ENCODE data around the gene GYG2.
"Not testable (repeated sequence)": the region's sequence is repeated elsewhere in the genome, so short reads cannot be mapped to it uniquely, and the experiment has no call there.

GYG2 gene

DNA sequence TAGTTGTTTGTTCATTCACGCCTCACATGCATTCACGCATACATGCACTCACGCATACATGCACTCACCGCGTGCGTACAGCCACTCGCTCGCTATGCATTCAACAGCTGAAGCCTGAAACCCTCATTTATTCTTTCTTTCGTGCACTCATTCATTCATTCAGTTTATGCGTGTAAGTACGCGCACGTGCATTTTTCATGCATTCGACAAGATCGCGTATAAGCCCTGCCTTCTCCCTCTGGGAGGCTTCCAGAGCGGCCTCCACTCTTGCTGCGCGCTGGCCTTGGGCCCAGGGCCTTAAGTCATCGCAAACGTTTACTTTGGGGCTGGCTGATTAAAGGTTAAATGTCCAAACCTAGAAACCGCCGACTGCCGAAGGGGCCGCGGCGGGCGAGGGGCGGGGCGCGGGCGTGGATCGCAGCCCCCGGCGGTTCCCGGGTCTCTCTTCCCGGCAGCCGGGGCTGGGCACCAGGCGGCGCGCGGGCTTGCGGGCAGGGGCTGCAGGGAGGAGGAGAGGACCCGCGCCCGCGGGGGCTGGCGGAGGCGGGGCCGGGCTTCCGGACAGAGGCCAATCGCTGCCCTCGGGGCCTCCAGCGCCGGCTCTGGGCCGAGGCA lies at the start of gene GYG2:
TSS of gene GYG2 (plus strand) at position 587 of the 615 bp plus-strand sequence. CDS start 1,259 bp downstream, outside the sequence.
- no peak for DNase-seq

DNA sequence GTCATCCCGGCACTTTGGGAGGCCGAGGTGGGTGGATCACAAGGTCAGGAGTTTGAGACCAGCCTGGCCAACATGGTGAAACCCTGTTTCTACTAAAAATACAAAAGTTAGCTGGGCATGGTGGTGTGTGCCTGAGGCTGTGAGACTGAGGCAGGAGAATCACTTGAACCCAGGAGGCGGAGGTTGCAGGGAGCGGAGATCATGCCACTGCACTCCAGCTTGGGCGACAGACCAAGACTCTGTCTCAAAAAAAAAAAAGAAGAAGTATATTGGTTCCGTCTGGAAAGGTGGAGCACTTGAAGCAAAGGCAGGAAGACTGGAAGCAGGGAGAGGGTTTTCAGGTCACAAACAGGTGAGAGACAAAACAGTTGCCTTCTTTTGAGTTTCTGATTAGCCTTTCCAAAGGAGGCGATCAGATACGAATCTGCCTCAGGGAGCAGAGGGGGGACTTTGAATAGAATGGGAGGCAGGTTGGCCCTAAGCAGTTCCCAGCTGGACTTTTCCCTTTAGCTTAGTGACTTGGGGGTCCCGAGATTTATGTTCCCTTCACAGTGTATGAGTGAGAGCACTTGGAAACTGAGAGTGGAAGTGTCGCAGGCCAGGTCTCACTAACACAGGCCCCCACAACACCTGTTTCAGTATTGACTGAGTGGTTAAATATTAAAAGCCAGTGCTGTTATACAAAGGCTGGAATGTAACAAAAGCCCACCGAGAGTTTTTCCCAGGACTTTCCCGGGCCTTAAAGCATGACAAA lies 48.1 kb upstream of the GYG2 start:
- DNase-seq: not testable (repeated sequence)

DNA sequence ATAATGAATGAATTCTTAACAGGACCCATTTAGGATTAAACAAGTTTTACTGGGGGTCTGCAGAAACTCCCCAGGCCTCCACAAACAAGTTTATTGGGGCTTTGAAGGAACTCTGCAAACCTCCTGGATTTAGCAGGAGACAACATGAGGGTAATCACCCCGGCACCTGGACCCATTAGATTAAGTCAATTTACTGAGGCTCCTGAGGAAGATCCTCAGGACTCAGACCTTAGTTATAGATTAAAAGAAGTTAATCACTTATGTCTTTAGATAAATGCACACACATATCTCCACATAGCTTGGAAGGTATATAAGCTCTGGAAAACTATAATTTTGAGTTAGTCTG lies 47.5 kb upstream of the GYG2 start:
- DNase-seq: no peak

DNA sequence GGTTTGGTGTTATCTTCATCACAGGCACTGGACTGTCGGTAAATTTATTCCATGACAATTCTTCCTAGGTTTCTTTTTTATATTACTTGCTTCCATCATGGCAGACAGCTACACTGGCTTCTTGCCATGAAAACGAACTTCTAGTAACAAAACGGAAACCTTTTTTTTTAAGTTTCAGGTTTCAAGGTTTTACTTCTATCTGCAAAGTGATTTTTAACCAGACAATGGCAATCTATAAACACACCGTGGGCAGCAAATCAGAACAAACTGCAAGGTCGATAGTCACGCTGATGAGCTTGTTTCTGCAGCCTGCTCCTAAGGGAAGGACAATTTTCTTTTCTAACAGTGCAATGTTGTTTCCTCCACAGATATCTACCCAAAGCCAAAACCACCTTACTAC lies 47.0 kb upstream of the GYG2 start:
- no peak for DNase-seq

DNA sequence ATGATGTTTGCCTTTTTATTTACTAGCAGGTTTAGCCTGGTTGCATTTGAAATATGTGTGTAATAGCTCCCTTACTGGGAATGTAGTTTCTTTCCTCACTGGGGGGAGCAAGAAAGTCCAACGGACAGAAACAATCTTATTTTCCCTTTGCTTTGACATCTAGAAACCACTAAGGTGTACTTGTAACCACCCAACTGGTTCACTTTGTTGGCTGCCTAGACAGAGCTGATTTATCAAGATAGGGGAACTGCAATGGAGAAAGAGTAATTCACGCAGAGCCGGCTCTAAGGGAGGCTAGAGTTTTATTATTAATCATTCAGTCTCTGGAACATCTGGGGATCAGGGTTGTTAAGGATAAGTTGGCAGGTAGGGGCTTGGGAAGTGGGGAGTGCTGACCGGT lies 46.6 kb upstream of the GYG2 start:
- DNase-seq: no peak

DNA sequence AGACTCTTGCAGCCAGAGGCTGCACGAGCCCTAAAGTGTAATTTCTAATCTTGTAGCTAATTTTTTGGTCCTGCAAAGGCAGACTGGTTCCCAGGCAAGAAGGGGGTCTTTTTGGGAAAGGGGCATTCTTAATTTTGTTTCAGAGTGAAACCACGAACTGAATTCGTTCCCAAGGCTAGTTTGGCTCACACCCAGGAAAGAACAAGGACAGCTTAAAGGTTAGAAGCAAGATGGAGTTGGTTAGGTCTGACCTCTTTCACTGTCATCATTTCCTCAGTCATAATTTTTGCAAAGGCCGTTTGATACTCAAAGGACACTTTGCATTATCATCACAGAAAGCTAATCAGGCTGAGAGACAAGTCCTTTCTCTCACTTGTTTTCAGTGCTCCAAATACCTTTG lies 46.0 kb upstream of the GYG2 start:
- DNase-seq: no peak

DNA sequence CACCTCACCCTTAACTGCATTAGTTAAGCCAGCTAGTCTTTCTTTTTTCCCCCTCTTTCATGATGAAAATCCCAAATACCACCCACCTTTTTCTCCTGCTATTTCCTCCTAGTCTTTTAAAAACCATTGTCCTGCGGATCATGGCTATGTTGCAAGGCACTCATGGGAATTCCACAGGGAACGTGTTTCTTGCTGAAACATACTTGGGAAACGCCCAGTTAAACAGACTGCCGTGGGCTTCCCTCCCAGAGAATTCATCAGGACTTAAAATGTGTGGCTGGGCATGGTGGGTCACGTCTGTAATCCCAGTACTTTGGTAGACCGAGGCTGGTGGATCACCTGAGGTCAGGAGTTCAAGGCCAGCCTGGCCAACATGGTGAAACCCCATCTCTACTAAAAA lies 44.7 kb upstream of the GYG2 start:
- no peak for DNase-seq

DNA sequence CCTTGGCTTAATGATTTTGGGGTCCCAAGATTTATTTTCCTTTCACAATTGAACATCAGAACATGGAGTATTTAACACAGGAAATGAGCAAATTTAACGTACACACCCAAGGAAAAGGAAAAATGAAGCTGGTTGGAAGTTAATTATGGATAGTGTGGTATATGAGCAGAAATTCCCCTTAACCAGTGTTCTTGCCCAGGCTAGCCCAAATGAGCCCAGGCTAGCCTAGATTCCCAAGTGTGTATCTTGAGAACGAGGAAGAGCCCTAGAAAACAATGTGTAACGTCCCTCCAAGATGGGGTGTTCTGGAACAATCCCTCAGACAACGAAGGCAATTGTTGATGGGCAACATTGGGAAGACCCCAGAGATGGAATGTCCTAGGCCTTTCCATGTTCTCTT lies 43.2 kb upstream of the GYG2 start:
- no peak for DNase-seq

DNA sequence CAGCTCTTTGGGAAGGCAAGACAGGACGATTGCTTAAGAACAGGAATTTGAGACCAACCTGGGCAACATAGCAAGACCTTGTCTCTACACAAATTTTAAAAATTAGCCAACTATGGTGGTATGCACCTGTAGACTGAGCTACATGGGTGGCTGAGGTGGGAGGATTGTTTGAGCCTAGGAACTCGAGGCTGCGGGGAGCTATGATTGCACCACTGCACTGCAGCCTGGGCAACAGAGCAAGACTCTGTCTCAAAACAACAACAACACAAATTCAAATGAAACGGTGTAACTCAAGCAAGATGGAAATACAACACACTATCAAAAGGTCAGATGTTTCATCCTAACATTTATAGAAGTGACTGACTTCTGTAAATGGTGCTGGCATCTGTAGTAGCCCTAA lies 39.8 kb upstream of the GYG2 start:
- DNase-seq: no peak

DNA sequence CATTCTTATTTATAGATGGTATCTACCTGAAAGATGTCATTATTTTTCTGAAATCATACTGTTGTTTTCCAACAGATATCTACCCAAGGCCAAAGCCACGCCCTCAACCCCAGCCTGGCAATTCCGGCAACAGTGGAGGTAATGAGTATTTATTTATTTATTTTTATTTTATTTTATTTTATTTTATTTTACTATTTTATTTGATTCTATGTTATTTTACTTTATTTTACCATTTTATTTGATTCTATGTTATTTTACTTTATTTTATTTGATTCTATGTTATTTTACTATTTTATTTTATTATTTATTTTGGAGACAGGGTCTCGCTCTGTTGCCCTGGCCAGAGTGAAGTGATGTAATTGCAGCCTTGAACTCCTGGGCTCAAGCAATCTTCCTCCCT lies 39.2 kb upstream of the GYG2 start:
- DNase-seq: no peak

DNA sequence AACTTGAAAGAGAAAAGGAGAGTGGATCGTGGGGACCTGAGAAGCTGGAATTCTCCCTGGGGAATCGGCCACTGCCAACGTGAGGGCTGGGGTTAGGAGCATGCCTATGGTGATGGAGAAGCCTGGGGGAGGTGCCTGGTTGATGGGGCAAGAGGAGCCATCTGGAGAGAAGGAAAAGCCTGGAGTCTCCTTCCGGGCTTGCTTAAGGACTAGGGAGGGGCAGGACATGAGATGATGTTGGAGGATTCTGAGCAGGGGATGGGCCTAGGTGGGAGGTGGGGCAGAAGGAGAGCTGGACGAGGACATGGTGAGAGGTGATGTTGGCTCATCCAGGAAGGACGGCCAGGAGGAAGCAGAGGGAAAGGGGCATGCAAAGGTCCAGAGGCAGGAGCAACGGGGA lies 35.0 kb upstream of the GYG2 start:
- DNase-seq: no peak

DNA sequence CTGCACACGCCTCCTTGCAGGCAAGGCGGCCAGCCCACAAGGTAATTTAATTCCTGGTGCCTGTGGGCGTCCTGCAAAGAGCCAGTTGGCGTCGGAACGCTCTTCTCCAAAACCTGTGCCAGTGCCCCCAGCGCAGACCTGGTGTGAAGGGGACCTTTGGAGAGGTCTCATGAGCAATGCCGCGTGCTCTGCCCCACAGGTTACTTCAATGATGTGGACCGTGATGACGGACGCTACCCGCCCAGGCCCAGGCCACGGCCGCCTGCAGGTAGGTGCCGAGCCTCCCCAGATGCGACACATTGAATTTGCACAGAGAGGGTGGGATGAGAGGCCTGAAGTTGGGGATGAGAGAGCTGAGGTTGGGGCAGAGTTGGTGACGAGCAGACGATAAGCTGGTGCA lies 34.4 kb upstream of the GYG2 start:
- no peak for DNase-seq

DNA sequence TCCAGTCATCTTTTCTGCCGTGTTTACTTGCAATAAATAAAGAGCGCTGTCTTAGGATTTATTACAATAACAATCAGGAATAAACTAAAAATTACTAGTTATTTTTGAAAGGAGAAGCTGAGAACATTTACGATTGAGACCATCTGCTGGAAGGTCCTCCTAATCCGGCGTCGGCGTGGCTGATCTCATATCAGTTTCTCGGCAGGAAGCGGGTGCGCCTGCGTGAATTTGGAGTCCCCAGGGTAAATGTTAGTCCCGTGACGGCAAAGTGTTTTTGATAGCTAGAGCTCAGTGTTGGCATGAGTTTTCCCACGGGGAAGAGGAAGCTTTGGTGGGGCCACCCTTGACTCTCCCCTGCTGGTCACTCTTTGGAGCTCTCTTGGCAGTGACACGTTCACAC lies 31.9 kb upstream of the GYG2 start:
- not testable (repeated sequence) for DNase-seq

DNA sequence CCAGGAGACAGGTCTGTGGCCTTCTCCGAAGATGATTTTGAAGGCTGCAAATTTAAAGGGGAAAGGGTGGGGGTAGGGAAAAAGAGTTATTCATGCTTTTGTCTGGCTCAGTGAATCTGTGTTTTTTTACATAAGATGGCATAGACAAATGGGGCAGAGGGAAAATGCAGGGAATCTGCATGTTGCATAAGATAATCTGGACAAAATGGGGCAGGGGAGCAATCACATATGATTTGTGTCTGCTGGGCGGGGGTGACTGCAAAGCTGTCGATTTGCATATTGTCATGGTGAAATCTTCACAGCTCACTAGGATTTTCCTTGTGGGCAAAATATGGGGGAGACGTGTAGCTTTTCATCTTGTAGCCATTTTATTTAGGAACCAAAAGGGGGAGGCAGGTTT lies 29.4 kb upstream of the GYG2 start:
- no peak for DNase-seq

DNA sequence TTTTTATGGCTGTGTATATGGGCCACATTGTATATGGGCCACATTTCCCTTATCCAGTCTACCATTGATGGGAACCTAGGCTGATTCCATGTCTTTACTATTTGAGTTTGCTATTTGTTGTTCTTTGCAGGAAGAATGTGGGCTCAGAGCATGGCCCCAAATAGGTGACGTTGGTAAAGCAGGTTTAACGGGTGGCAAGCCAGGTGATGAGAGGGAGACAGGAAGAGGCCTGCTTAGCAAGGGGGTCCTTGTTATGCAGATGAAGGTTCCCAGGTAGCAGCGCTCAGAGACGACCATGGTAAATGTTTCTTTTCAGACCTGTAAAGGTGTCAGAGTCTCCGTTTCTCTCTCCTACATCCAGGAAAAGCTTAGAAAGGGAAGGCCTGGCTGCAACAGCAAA lies 28.8 kb upstream of the GYG2 start:
- DNase-seq: not testable (repeated sequence)

DNA sequence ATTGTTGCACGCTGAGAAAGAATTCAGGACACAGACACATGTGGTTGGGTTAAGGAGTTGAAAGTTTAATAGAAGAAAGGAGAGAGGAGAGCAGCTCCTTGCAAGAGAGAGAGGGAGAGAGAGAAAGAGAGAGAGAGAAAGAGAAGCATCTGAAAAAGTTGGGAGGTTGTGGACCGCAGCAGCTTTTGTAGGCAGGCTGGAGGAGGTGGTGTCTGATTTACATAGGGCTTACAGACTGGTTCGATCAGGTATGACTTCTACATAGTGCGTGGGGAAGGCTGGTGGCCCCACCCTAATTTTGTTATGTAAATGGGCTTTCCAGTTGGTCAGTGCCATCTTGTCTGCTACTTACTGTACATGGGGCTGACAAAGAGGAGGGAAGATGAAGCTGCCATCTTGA lies 27.5 kb upstream of the GYG2 start:
- no peak for DNase-seq

DNA sequence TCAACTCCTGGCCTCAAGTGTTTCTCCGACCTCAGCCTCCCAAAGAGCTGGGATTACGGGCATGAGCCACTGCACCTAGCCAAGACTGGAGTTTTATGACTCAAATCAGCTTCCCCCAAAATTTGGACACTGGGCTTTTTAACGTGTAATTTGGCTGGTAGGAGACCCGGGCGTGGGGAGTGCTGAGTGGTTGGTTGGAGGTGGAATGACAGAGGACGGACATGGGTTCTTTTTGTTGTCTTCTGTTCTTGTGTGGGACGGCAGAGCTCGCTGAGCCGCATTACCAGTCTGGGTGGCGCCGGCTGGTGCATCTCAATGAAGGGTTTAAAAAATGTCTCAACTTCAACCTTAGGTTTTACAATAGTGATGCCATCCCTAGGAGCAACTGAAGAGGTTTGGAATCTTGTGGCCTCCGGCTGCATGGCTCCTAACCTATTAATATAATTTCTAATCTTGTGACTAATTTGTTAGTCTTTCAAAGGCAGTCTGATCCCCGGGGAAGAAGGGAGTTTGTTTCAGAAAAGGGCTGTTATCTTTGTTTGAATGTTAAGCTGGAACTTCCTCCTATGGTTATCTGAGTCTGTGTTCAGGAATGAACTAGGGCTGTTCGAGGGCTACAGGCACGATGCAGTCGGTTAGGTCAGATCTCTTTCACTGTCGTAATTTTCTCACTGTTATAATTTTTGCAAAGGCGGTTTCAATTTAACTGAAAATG lies 26.2 kb upstream of the GYG2 start:
- DNase-seq: not testable (repeated sequence)

DNA sequence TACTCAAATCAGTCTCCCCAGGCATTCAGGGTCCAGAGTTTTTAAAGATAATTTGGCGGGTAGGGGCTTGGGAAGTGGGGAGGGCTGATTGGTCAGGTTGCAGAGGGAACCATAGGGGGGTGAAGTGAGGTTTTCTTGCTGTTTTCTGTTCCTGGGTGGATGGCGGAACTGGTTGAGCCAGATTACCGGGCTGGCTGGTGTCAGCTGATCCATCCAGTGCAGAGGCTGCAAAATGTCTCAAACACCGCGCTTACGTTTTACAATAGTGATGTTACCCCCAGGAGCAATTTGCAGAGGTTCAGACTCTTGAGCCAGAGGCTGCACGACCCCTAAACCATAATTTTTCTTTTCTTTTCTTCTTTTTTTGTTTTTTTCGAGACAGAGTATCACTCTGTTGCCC lies 25.2 kb upstream of the GYG2 start:
- not testable (repeated sequence) for DNase-seq

DNA sequence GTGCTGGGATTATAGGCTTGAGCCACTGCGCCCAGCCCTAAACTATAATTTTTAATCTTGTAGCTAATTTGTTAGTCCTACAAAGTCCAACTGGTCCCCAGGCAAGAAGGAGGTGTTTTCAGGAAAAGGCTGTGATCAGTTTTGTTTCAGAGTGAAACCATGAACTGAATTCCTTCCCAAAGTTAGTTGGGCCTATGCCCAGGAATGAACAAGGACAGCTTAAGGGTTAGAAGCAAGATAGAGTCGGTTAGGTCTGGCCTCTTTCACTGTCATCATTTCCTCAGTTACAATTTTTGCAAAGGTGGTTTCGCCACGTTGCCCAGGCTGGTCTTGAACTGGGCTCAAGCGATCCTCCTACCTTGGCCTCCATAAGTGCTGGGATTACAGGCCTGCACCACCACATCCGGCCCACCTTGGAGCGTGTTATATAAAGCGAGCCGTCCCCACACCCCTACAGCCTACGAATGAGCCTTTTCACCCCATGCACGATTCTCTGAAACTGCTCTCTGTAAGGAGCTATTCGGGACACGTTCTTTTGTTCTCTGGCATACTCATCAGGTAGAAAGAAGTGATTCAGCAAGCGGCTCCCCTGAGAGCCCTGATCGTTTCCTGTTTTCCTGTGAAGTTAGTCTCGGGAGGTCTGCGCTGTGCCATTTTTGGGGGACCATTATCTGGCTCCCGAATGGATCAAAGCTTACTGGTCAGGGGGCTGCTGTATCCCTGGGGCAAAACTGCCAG lies 24.5 kb upstream of the GYG2 start:
- DNase-seq: not testable (repeated sequence)

DNA sequence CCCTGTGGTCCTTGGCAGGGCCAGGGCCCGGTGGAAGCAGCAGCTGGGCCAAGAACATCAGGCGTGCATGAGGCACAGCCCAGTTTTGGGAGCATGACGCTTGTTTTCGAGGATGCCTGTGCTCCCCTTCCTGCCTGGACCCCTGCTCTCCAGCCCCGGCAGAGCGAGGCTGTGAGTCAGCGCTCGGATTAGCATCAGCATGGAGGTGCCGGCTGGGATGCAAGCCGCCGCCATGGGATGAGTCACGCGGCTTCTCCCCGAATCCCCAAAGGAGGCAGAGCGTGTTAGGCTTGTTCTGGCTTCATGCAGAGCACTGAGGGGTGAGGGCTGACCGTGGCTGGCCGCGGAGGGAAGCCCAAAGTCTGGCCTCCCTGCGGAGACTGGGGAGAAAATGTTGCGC lies 23.9 kb upstream of the GYG2 start:
- DNase-seq: not testable (repeated sequence)

DNA sequence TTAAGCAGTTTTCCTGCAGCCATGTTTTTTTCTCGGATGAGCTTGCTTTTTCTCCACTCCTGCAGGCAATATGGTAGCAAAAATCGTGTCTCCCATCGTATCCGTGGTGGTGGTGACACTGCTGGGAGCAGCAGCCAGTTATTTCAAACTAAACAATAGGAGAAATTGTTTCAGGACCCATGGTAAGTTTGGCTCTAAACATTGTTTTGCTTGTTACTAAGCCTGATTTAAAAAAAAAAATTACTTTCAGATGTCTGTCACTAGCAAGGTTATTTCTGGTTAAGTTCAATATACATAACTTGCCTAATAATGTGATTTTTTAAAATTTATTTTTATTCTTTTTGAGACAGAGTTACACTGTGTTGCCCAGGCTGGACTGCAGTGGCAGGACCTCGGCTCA lies 17.5 kb upstream of the GYG2 start:
- DNase-seq: no peak

DNA sequence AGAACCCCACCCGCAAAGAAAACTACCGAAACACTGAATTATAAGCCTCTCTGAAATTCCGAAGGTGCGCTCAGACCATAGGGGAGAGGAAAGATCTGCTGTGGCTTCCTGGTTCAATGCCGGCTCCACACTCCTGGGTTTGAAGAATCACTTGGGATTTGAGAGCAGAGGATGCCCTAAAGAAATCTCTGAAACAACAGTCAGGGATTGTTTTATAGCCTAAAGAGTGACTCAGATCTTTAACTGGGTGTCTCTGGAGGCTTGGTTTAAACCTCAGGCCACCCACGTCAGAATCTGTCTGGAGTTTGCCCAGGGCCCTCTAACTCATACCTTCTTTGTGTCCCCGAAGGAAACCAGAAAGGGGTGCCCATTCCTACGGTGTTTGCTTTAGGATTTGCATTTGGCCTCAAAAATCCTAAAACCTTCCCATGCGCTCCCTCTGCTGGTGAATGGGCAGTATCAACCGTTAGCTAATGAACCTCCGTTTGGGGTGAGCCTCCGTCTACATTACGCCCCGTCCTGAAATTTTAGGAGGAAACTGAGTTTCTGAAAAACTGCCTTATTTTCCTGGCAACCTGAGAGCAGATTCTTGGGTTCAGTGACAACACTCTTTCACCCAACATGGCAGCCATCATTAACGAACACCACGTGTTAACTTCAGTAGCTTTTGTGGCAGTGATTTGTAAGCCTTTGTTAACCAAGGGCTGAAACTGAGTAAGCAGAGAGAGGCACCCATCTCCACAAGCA lies 16.4 kb upstream of the GYG2 start:
- peak; percentile 2 for DNase-seq

DNA sequence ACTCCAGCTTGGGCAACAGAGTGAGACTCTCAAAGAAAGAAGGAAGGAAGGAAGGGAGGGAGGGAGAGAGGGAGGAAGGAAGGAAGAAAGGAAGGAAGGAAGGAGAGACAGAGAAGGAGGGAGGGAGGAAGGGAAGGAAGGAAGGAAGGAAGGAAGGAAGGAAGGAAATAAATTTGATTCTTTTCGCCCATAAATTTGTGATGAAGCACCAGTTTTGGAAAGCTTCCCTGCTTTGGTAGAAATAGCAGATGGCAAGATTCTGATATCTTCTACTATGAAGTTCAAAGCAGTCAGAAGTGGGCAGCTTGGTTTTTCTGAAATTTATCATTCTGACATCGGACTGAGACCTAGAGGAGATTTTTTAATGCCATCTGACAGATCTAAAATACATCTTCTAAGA lies 11.7 kb upstream of the GYG2 start:
- no peak for DNase-seq
